ENCODE data around the gene MESP2.
"Not testable (repeated sequence)": the region's sequence is repeated elsewhere in the genome, so short reads cannot be mapped to it uniquely, and the experiment has no call there.

The MESP2 gene

GRCh38 chr15:89770041-89770440 is 6.1 kb upstream of the MESP2 start:
- Histone ChIP-seq H3K4me2 (ENCODE audit: low read length) (no peak overlapping the region), H3K4me3 (ENCODE audit: low read length) (no peak overlapping the region), H3K4me1 (ENCODE audit: control insufficient read depth, insufficient read depth, low read length) (peaks cover 20% of the 10 kb centered on the region), H3K9ac (ENCODE audit: low read depth, low read length) (no peak overlapping the region), H3K27me3 (ENCODE audit: control insufficient read depth, insufficient read depth, low read length) (no peaks in the 10 kb centered on the region), H3K36me3 (ENCODE audit: insufficient read depth, low read length) (no peaks in the 10 kb centered on the region), H3K9me3 (replicated peaks; ENCODE audit: low read length) (no peaks in the 10 kb centered on the region)

GRCh38 chr15:89772932-89773583 is 3.1 kb upstream of the MESP2 start:
- no peak overlapping the region for H3K9ac ChIP-seq (ENCODE audit: low read depth, low read length)
- no peak overlapping the region for H3K4me3 ChIP-seq (ENCODE audit: low read length)
- no peaks in the 10 kb centered on the region for H3K36me3 ChIP-seq (ENCODE audit: insufficient read depth, low read length)
- no peaks in the 10 kb centered on the region for H3K9me3 ChIP-seq (replicated peaks; ENCODE audit: low read length)
- peak overlapping the region; percentile 12 for H3K4me2 ChIP-seq (ENCODE audit: low read length)
- no peaks in the 10 kb centered on the region for H3K27me3 ChIP-seq (ENCODE audit: control insufficient read depth, insufficient read depth, low read length)
- H3K4me1 ChIP-seq (ENCODE audit: control insufficient read depth, insufficient read depth, low read length) = peaks cover 39% of the 10 kb centered on the region

DNA sequence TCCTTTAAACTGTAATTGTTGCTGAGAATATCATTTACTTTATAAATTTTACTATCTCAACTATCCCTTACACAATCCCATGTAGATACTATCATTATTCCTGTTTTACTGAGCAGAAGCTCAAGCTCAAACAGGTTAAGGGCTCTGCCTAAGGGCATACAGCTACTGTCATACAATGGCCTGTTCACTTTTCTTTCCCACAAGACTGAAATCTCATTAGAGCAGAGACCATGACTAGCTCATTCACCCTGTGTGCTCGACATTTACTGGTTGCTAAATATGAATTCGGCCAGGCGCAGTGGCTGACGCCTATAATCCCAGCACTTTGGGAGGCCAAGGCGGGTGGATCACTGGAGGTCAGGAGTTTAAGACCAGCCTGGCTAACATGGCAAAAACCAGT is 1.6 kb upstream of the MESP2 start:
- Histone ChIP-seq H3K9ac (ENCODE audit: low read depth, low read length) (no peak overlapping the region), H3K4me3 (ENCODE audit: low read length) (no peak overlapping the region), H3K27me3 (ENCODE audit: control insufficient read depth, insufficient read depth, low read length) (no peaks in the 10 kb centered on the region), H3K4me2 (ENCODE audit: low read length) (no peak overlapping the region), H3K4me1 (ENCODE audit: control insufficient read depth, insufficient read depth, low read length) (peaks cover 39% of the 10 kb centered on the region), H3K36me3 (ENCODE audit: insufficient read depth, low read length) (no peaks in the 10 kb centered on the region), H3K9me3 (replicated peaks; ENCODE audit: low read length) (no peaks in the 10 kb centered on the region)

GRCh38 chr15:89775815-89776214 is 317 bp upstream of the MESP2 start:
- Histone ChIP-seq H3K27me3 (ENCODE audit: control insufficient read depth, insufficient read depth, low read length) (no peaks in the 10 kb centered on the region), H3K4me1 (ENCODE audit: control insufficient read depth, insufficient read depth, low read length) (peaks cover 29% of the 10 kb centered on the region), H3K9me3 (replicated peaks; ENCODE audit: low read length) (no peaks in the 10 kb centered on the region), H3K4me3 (ENCODE audit: low read length) (peak overlapping the region; percentile 71), H3K9ac (ENCODE audit: low read depth, low read length) (peak overlapping the region; percentile 66), H3K36me3 (ENCODE audit: insufficient read depth, low read length) (no peaks in the 10 kb centered on the region), H3K4me2 (ENCODE audit: low read length) (peak overlapping the region; percentile 92)

DNA sequence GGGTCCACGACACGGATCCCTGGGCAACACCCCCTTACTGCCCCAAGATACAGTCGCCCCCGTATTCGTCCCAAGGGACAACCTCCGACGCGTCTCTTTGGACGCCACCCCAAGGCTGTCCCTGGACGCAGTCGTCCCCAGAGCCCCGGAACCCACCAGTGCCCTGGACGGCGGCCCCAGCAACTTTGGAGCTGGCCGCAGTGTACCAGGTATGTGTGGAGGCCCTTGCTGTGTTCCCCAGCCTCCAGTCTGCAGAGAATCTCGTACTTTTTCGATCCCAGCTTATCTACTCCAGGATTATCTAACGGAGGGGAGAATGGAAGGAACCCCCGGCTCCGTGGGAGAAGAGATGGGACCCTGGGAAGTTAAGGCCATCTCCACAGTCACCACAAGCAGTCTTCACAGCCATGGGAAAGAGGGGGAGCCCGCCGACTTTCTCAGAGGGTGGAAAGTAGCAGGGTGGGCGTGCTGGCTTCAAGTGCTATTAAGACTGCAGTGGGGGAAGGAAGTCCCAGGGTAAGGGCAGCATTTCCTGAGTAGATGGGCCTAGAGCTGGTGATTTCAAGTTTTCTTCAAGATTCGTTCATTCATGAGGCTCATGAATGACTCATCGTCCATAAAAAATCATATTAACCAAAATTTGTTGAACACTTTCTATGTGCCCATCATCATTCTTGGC is 1.1 kb downstream of the MESP2 start:
- Histone ChIP-seq H3K36me3 (ENCODE audit: insufficient read depth, low read length) (no peaks in the 10 kb centered on the region), H3K4me3 (ENCODE audit: low read length) (no peak overlapping the region), H3K4me1 (ENCODE audit: control insufficient read depth, insufficient read depth, low read length) (peaks cover 41% of the 10 kb centered on the region), H3K9ac (ENCODE audit: low read depth, low read length) (no peak overlapping the region), H3K9me3 (replicated peaks; ENCODE audit: low read length) (no peaks in the 10 kb centered on the region), H3K4me2 (ENCODE audit: low read length) (peak overlapping the region; percentile 92), H3K27me3 (ENCODE audit: control insufficient read depth, insufficient read depth, low read length) (no peaks in the 10 kb centered on the region)

DNA sequence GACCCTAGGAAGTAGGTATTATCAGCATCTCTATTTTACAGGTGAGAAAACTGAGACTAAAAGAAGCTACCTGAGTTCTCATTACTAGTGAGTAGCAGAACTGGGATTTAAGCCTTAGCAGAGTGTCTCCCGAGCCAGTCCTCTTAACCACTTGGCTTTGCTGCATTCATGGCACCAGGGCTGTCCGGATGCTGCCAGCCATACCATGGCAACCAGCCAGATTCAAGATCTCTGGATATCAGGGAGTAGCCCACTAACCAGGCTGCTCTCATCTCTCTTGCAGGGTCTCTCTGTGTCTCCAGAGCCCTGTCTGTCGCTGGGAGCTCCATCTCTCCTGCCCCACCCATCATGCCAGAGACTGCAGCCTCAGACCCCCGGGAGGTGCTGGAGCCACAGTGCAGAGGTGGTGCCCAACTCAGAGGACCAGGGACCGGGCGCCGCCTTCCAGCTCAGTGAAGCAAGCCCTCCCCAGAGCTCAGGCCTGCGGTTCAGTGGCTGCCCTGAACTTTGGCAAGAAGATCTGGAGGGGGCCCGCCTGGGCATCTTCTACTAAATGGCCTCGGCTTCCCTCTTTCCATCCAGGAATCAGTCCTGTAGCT is 1.7 kb downstream of the MESP2 start:
- H3K4me2 ChIP-seq (ENCODE audit: low read length) = no peak overlapping the region
- no peak overlapping the region for H3K4me3 ChIP-seq (ENCODE audit: low read length)
- no peaks in the 10 kb centered on the region for H3K36me3 ChIP-seq (ENCODE audit: insufficient read depth, low read length)
- H3K9me3 ChIP-seq (replicated peaks; ENCODE audit: low read length) = no peaks in the 10 kb centered on the region
- no peak overlapping the region for H3K9ac ChIP-seq (ENCODE audit: low read depth, low read length)
- no peaks in the 10 kb centered on the region for H3K27me3 ChIP-seq (ENCODE audit: control insufficient read depth, insufficient read depth, low read length)
- peaks cover 42% of the 10 kb centered on the region for H3K4me1 ChIP-seq (ENCODE audit: control insufficient read depth, insufficient read depth, low read length)

- no peak overlapping the region for H3K4me3 ChIP-seq (ENCODE audit: low read length)
- H3K9me3 ChIP-seq (replicated peaks; ENCODE audit: low read length) = no peaks in the 10 kb centered on the region
- H3K27me3 ChIP-seq (ENCODE audit: control insufficient read depth, insufficient read depth, low read length) = no peaks in the 10 kb centered on the region
- peaks cover 41% of the 10 kb centered on the region for H3K4me1 ChIP-seq (ENCODE audit: control insufficient read depth, insufficient read depth, low read length)
- H3K36me3 ChIP-seq (ENCODE audit: insufficient read depth, low read length) = peaks cover 2% of the 10 kb centered on the region
- H3K9ac ChIP-seq (ENCODE audit: low read depth, low read length) = no peak overlapping the region
- H3K4me2 ChIP-seq (ENCODE audit: low read length) = no peak overlapping the region
These were observed 2.7 kb downstream of the MESP2 start for GRCh38 chr15:89778861-89779260.

DNA sequence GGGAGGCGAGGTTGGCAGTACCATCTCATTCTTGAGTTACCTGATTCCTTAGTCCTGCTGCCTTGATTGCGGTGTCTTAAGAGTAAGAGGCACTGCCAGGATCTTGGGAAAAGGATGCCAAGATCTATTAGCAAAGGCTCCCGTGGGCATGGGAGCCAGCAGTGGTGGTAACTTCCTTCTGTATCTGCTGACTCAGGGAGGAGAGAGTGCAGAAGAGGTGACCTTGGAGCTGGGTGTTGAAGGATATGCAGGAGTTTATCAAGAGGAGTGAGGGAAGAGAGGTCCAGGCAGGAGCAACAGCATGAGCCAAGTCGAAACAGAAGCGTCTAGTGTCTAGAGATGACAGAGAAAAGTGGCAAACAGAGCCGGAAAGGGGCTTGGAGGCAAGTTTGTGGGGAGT is 4.5 kb downstream of the MESP2 start:
- no peak overlapping the region for H3K4me3 ChIP-seq (ENCODE audit: low read length)
- H3K9ac ChIP-seq (ENCODE audit: low read depth, low read length) = no peak overlapping the region
- H3K4me1 ChIP-seq (ENCODE audit: control insufficient read depth, insufficient read depth, low read length) = peaks cover 42% of the 10 kb centered on the region
- no peaks in the 10 kb centered on the region for H3K9me3 ChIP-seq (replicated peaks; ENCODE audit: low read length)
- no peaks in the 10 kb centered on the region for H3K27me3 ChIP-seq (ENCODE audit: control insufficient read depth, insufficient read depth, low read length)
- H3K36me3 ChIP-seq (ENCODE audit: insufficient read depth, low read length) = peaks cover 20% of the 10 kb centered on the region
- H3K4me2 ChIP-seq (ENCODE audit: low read length) = no peak overlapping the region

- H3K36me3 ChIP-seq (ENCODE audit: insufficient read depth, low read length) = peaks cover 24% of the 10 kb centered on the region
- H3K4me2 ChIP-seq (ENCODE audit: low read length) = no peak overlapping the region
- H3K27me3 ChIP-seq (ENCODE audit: control insufficient read depth, insufficient read depth, low read length) = no peaks in the 10 kb centered on the region
- no peak overlapping the region for H3K9ac ChIP-seq (ENCODE audit: low read depth, low read length)
- H3K4me1 ChIP-seq (ENCODE audit: control insufficient read depth, insufficient read depth, low read length) = peaks cover 40% of the 10 kb centered on the region
- H3K9me3 ChIP-seq (replicated peaks; ENCODE audit: low read length) = no peaks in the 10 kb centered on the region
- no peak overlapping the region for H3K4me3 ChIP-seq (ENCODE audit: low read length)
These were observed 4.9 kb downstream of the MESP2 start for GRCh38 chr15:89781055-89781454.

DNA sequence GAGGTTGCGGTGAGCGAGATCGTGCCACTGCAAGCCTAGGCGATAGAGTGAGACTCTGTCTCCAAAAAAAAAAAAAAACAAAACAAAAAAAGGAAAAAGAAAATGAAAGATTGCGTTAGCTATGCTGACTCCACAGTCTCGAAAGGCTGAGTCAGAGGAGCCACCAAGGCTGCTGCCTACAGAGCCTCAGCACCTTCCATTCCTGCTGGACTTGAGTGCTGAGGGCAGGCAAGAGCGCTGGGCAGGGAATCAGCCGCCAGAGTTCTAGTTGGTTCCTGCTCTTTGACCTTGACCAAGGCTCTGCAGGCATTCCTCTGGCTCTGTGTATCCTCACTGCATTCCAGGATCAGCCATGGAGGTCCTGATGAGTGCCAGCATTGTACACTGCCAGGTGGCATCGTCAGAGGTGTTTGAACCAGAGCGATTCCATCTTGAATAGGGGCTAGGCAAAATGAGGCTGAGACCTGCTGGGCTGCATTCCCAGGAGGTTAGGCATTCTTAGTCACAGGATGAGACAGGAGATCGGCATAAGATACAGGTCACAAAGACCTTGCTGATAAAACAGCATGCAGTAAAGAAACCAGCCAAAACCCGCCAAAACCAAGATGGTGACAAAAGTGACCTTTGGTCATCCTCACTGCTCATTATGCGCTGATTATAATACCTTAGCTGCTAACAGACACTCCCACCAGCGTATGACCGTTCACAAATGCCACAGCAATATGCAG is 5.9 kb downstream of the MESP2 start:
- no peaks in the 10 kb centered on the region for H3K27me3 ChIP-seq (ENCODE audit: control insufficient read depth, insufficient read depth, low read length)
- no peak overlapping the region for H3K9ac ChIP-seq (ENCODE audit: low read depth, low read length)
- H3K4me1 ChIP-seq (ENCODE audit: control insufficient read depth, insufficient read depth, low read length) = peaks cover 30% of the 10 kb centered on the region
- H3K4me2 ChIP-seq (ENCODE audit: low read length) = peak overlapping the region; percentile 28
- no peak overlapping the region for H3K4me3 ChIP-seq (ENCODE audit: low read length)
- no peaks in the 10 kb centered on the region for H3K9me3 ChIP-seq (replicated peaks; ENCODE audit: low read length)
- peaks cover 32% of the 10 kb centered on the region for H3K36me3 ChIP-seq (ENCODE audit: insufficient read depth, low read length)

GRCh38 chr15:89782619-89782950 is 6.5 kb downstream of the MESP2 start:
- Histone ChIP-seq H3K36me3 (ENCODE audit: insufficient read depth, low read length) (peaks cover 38% of the 10 kb centered on the region), H3K4me1 (ENCODE audit: control insufficient read depth, insufficient read depth, low read length) (peaks cover 24% of the 10 kb centered on the region)
- H3K4me3 ChIP-seq (ENCODE audit: low read length); H3K4me2 ChIP-seq (ENCODE audit: low read length); H3K9ac ChIP-seq (ENCODE audit: low read depth, low read length); H3K9me3 ChIP-seq (replicated peaks; ENCODE audit: low read length); H3K27me3 ChIP-seq (ENCODE audit: control insufficient read depth, insufficient read depth, low read length): not testable (repeated sequence)

All from skeletal muscle satellite cell (primary cell).